Keratinocyte (primary cell): ENCODE data around the gene KCNK17. TPM values are rescaled to one million over a fixed set of nuclear protein-coding genes. Genes with fewer than 3 reads are reported as not detected.

Experiments
- DNase-seq: peaks from one replicate; pipeline ENCODE4 v3.0.0-alpha.2; 2011; ENCODE audit warnings: low read depth, missing footprints, low spot score
- FAIRE-seq: peaks from 2 replicates; lab custom pipeline; 2011; peaks lifted over from hg19 to GRCh38; lab: Jason Lieb, UNC
- H2AFZ ChIP-seq: 2 replicates; pipeline ENCODE4 v1.6.0; 2012; ENCODE audit warnings: low read length, control low read depth, inconsistent platforms; ENCODE audit not compliant: control insufficient read depth
- H3K27ac ChIP-seq: 2 replicates; pipeline ENCODE4 v1.5.1; 2011; ENCODE audit warnings: low read length; ENCODE audit not compliant: control insufficient read depth, insufficient read depth
- H3K27me3 ChIP-seq: 3 replicates; pipeline ENCODE4 v1.6.0; 2011; ENCODE audit warnings: low read length; ENCODE audit not compliant: control insufficient read depth, insufficient read depth; ENCODE audit errors: extremely low read depth
- H3K36me3 ChIP-seq, 2 experiments: 2 replicates in 1 of 2; 3 replicates in 1 of 2; pipeline ENCODE4 v1.5.1; 2011; ENCODE audit warnings: low read length in 2 of 2, mild to moderate bottlenecking in 1 of 2; ENCODE audit not compliant: control insufficient read depth in 2 of 2, insufficient read depth in 2 of 2; ENCODE audit errors: extremely low read depth in 1 of 2
- H3K4me1 ChIP-seq: 3 replicates; pipeline ENCODE4 v1.5.1; 2011; ENCODE audit warnings: low read length; ENCODE audit not compliant: control insufficient read depth, insufficient read depth; ENCODE audit errors: extremely low read depth
- H3K4me2 ChIP-seq: 3 replicates; pipeline ENCODE4 v1.6.0; 2011; ENCODE audit warnings: low read depth, low read length; ENCODE audit not compliant: control insufficient read depth, insufficient read depth; ENCODE audit errors: extremely low read depth
- H3K4me3 ChIP-seq, 3 experiments: fragments of 200-600 bp in 1 of 3; sonication (generic) in 1 of 3; 2 replicates in 2 of 3; 3 replicates in 1 of 3; pipeline ENCODE4 v1.5.1; 2011 to 2016; ENCODE audit warnings: low read length in 3 of 3, mild to moderate bottlenecking in 3 of 3, control low read depth in 2 of 3, inconsistent platforms in 1 of 3, low read depth in 1 of 3, mixed read lengths in 1 of 3, mixed run types in 1 of 3, moderate library complexity in 1 of 3; ENCODE audit not compliant: control insufficient read depth in 2 of 3, insufficient read depth in 2 of 3; ENCODE audit errors: extremely low read depth in 1 of 3
- H3K79me2 ChIP-seq: 2 replicates; pipeline ENCODE4 v1.6.0; 2012; ENCODE audit warnings: low read length; ENCODE audit not compliant: control insufficient read depth, insufficient read depth
- H3K9ac ChIP-seq: 3 replicates; pipeline ENCODE4 v1.6.0; 2011; ENCODE audit warnings: low read length; ENCODE audit not compliant: control insufficient read depth, insufficient read depth; ENCODE audit errors: extremely low read depth
- H3K9me1 ChIP-seq: 3 replicates; pipeline ENCODE4 v1.6.0; 2011; ENCODE audit warnings: low read length; ENCODE audit not compliant: control insufficient read depth, insufficient read depth; ENCODE audit errors: extremely low read depth
- H3K9me3 ChIP-seq: 2 replicates; pipeline ENCODE4 v1.5.1; 2012; ENCODE audit warnings: low read depth, low read length; ENCODE audit not compliant: control insufficient read depth
- H4K20me1 ChIP-seq: 3 replicates; pipeline ENCODE4 v1.6.0; 2011; ENCODE audit warnings: low read length; ENCODE audit not compliant: control insufficient read depth, insufficient read depth; ENCODE audit errors: extremely low read depth
- EZH2 ChIP-seq: IDR thresholded peaks from one replicate; pipeline ENCODE4 v1.6.1; 2012; ENCODE audit warnings: inconsistent platforms, mild to moderate bottlenecking, low read length, moderate library complexity
- dilution Hi-C: fragments of 300-500 bp; cut with MboI; formaldehyde crosslinking; loops from one replicate; pipeline ENCODE4 v1.7.0; 2020; ENCODE audit warnings: low sequenced_read_pairs; ENCODE audit not compliant: extremely low pct_ligation_motif_present
- polyA plus RNA-seq, 5 experiments: library from polyadenylated mRNA; depleted of rRNA in 3 of 5; stranded (reverse) in 3 of 5; stranded (forward) in 1 of 5; unstranded in 1 of 5; fragments of >200 nt; gene quantifications; 1 replicate in 1 of 5; 2 replicates in 3 of 5; 3 replicates in 1 of 5; pipeline versions ENCODE4 v1.2.1 to v1.2.3, GENCODE V29; 2011 to 2012; ENCODE audit warnings: missing spikeins in 2 of 5, low read depth in 1 of 5, low replicate concordance in 1 of 5
- TF ChIP-seq, protein P1 (sequence below), 3 experiments: IDR thresholded peaks in 1 of 3; conservative IDR thresholded peaks in 1 of 3; optimal IDR thresholded peaks in 1 of 3; 2 replicates in 2 of 3; 3 replicates in 1 of 3; pipeline versions ENCODE3 to v1.5.1; 2011; ENCODE audit warnings: low read length in 3 of 3, mild to moderate bottlenecking in 3 of 3, moderate library complexity in 2 of 3, control low read depth in 1 of 3, inconsistent platforms in 1 of 3; ENCODE audit not compliant: insufficient read depth in 2 of 3; ENCODE audit errors: extremely low read depth in 1 of 3

The KCNK17 gene
- polyA plus RNA-seq, 1 donor (not counting 4 experiments of a cell fraction or from before 2014, with no cell fraction given) = not detected

DNA sequence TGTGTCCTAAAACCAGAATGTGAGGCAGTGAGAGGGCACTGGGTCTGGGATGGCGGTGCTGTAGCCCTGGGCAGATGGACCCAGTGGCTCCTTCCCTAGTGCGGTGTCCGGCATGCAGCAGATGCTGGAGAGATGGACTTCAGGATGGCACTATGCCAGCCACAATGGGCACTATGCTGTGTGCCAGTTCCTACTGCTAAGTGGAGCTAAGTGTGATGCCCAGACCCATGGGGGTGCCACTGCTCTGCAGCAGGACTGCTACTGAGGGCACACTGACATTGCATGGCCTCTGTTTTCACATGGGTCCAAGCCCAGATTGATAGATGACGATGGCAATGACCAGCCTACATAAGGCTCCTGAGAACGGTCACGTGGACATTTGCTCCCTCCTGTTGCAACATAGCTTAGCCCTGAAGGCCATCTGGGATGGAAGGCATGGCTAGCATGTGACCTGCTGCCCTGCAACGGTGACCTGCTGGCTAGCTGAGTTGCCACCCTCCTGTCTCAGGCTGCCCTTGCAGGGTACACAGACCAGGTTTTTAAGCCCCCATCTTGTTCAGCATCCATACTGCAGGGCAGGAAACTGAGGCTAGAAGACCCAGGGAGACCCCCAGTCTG lies 39.6 kb upstream of the KCNK17 start:
- Histone ChIP-seq H3K27me3 (no peaks in the 10 kb centered on the region), H3K9me3 (no peaks in the 10 kb centered on the region), H3K4me2 (no peak overlapping the region), H3K4me1 (no peaks in the 10 kb centered on the region), H3K27ac (no peak overlapping the region), H2AFZ (no peak overlapping the region), H3K9me1 (no peaks in the 10 kb centered on the region), H3K4me3 (no peak overlapping the region), H3K79me2 (no peaks in the 10 kb centered on the region), H4K20me1 (no peaks in the 10 kb centered on the region), H3K36me3 (no peaks in the 10 kb centered on the region), H3K9ac (no peak overlapping the region)
- DNase-seq = no peak
- TF ChIP-seq, protein P1, sequence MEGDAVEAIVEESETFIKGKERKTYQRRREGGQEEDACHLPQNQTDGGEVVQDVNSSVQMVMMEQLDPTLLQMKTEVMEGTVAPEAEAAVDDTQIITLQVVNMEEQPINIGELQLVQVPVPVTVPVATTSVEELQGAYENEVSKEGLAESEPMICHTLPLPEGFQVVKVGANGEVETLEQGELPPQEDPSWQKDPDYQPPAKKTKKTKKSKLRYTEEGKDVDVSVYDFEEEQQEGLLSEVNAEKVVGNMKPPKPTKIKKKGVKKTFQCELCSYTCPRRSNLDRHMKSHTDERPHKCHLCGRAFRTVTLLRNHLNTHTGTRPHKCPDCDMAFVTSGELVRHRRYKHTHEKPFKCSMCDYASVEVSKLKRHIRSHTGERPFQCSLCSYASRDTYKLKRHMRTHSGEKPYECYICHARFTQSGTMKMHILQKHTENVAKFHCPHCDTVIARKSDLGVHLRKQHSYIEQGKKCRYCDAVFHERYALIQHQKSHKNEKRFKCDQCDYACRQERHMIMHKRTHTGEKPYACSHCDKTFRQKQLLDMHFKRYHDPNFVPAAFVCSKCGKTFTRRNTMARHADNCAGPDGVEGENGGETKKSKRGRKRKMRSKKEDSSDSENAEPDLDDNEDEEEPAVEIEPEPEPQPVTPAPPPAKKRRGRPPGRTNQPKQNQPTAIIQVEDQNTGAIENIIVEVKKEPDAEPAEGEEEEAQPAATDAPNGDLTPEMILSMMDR (optimal IDR thresholded peaks at IDR 0.05 in 1 of 3, IDR thresholded peaks at IDR 0.05 in 1 of 3, conservative IDR thresholded peaks at IDR 0.05 in 1 of 3; ENCODE audit: extremely low read depth in 1 of 3, insufficient read depth in 2 of 3, low read length in 3 of 3) = no peak
- no peak for TF ChIP-seq EZH2
- dilution Hi-C loops = no loop called here
- no peak for FAIRE-seq

DNA sequence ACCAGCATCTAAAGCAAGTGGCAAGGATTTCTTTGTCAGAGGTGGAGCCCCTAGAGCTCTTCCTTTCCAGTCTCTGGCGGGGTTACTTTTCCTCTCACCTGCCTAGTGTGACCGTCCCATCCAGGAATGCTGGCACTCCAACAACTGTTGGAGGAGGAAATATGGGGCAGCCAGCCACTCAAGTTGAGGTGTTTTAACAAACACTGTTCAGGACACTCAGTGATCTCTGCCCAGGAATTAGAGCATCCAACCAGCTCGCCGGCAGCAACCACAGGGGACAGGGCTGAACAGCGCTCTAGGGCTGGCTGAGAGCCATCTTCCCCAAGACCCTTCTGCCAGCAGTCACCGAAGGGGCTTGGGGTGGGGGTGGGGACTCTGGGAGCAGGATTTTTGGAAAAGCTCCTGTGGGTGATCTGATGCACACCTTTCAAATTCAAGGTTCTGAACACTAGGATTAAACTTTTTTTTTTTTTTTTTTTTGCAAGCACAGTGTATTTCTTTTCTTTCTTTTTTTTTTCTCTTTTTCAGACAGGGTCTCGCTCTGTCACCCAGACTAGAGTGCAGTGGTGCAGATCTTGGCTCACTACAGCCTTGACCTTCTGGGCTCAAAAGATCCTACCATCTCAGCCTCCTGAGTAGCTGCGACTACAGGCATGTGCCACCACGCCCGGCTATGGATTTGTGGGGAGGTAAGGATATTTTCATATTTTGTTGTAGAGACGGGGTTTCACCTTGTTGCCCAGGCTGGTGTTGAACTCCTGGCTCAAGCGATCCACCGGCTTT lies 36.7 kb upstream of the KCNK17 start:
- TF ChIP-seq EZH2 = no peak
- TF ChIP-seq, protein P1 (optimal IDR thresholded peaks at IDR 0.05 in 1 of 3, IDR thresholded peaks at IDR 0.05 in 1 of 3, conservative IDR thresholded peaks at IDR 0.05 in 1 of 3; ENCODE audit: extremely low read depth in 1 of 3, insufficient read depth in 2 of 3, low read length in 3 of 3) = no peak
- H3K9me3 ChIP-seq = no peaks in the 10 kb centered on the region
- H3K9ac ChIP-seq = no peak overlapping the region
- no peak overlapping the region for H3K27ac ChIP-seq
- H3K4me2 ChIP-seq = no peak overlapping the region
- H3K36me3 ChIP-seq = no peaks in the 10 kb centered on the region
- FAIRE-seq (no peak), DNase-seq (no peak)
- dilution Hi-C loops = no loop called here
- H2AFZ ChIP-seq = no peak overlapping the region
- H3K27me3 ChIP-seq = no peaks in the 10 kb centered on the region
- H3K4me1 ChIP-seq = no peaks in the 10 kb centered on the region
- no peaks in the 10 kb centered on the region for H3K79me2 ChIP-seq
- H3K4me3 ChIP-seq = no peak overlapping the region
- no peaks in the 10 kb centered on the region for H4K20me1 ChIP-seq
- H3K9me1 ChIP-seq = no peaks in the 10 kb centered on the region
